ENCODE results near the gene ALKBH1.

GRCh38 chr14:77746064-77746702 is 38.4 kb upstream of the ALKBH1 start:
- TF ChIP-seq CTCF (IDR thresholded peaks at IDR 0.05) (no peak), POLR2A (IDR thresholded peaks at IDR 0.05) (no peak)
